PC-3 (cell line): Measurements from ENCODE around the gene FAM180B. TPM values are rescaled to one million over a fixed set of nuclear protein-coding genes. Genes with fewer than 3 reads are reported as not detected.

ENCODE experiments used
- ATAC-seq: fragments of 200-7000 bp; cut with Tn5 transposase; 2 replicates; pipeline ENCODE4 v1.9.1; 2020; ENCODE audit warnings: mild to moderate bottlenecking, moderate library complexity
- BruUV-seq: library from RNA; stranded (reverse); fragments of 400-500 nt; replicated peaks from 2 replicates; lab custom pipeline; 2021; lab: Mats Ljungman, UMichigan
- CTCF ChIA-PET: fragments of 300-600 bp; sonication (Branson Sonifier 250); formaldehyde crosslinking; loops from one replicate; lab custom pipeline; 2022; ENCODE audit warnings: antibody characterized with exemption; lab: Charles Lee
- POLR2A ChIA-PET: fragments of 300-600 bp; sonication (Branson Sonifier 250); formaldehyde crosslinking; loops from one replicate; lab custom pipeline; 2022; ENCODE audit warnings: antibody characterized with exemption; ENCODE audit not compliant: unreplicated experiment; lab: Charles Lee
- DNase-seq: peaks from one replicate; pipeline ENCODE4 v3.0.0-alpha.2; 2015
- H2AFZ ChIP-seq: fragments of 300-600 bp; sonication (generic); 2 replicates; pipeline ENCODE4 v1.6.0; 2016; ENCODE audit warnings: antibody characterized with exemption, low read length
- H3F3A ChIP-seq: fragments of 300-600 bp; sonication (generic); one replicate; pipeline ENCODE4 v1.6.0; 2017; ENCODE audit warnings: antibody characterized with exemption, low read length, control low read depth, mild to moderate bottlenecking; ENCODE audit not compliant: unreplicated experiment
- H3K27ac ChIP-seq: fragments of 300-600 bp; sonication (generic); 2 replicates; pipeline ENCODE4 v1.5.1; 2016; ENCODE audit warnings: mild to moderate bottlenecking, low read length
- H3K27me3 ChIP-seq: fragments of 300-600 bp; sonication (generic); 2 replicates; pipeline ENCODE4 v1.6.1; 2016; ENCODE audit warnings: low read length, mixed read lengths
- H3K36me3 ChIP-seq: fragments of 300-600 bp; sonication (generic); 2 replicates; pipeline ENCODE4 v1.6.1; 2016; ENCODE audit warnings: low read depth, mixed run types, low read length, mixed read lengths
- H3K4me1 ChIP-seq: fragments of 300-600 bp; sonication (generic); 2 replicates; pipeline ENCODE4 v1.5.1; 2016; ENCODE audit warnings: low read length; ENCODE audit not compliant: insufficient read depth
- H3K4me2 ChIP-seq: fragments of 300-600 bp; sonication (generic); 2 replicates; pipeline ENCODE4 v1.6.0; 2016; ENCODE audit warnings: low read length
- H3K4me3 ChIP-seq: fragments of 300-600 bp; sonication (generic); 2 replicates; pipeline ENCODE4 v1.5.1; 2016; ENCODE audit warnings: mild to moderate bottlenecking, low read length, mixed read lengths
- H3K79me2 ChIP-seq: fragments of 300-600 bp; sonication (generic); 2 replicates; pipeline ENCODE4 v1.6.1; 2017; ENCODE audit warnings: low read length, mixed read lengths
- H3K9ac ChIP-seq: fragments of 300-600 bp; sonication (generic); 2 replicates; pipeline ENCODE4 v1.6.0; 2016; ENCODE audit warnings: mild to moderate bottlenecking, low read length
- H3K9me2 ChIP-seq: fragments of 300-600 bp; sonication (generic); replicated peaks from 2 replicates; pipeline ENCODE4 v1.6.1; 2016; ENCODE audit warnings: mixed run types, low read length, mixed read lengths
- H3K9me3 ChIP-seq: fragments of 300-600 bp; sonication (generic); 2 replicates; pipeline ENCODE4 v1.6.1; 2016; ENCODE audit warnings: low read length, mixed read lengths
- H4K20me1 ChIP-seq: fragments of 300-600 bp; sonication (generic); 2 replicates; pipeline ENCODE4 v1.6.1; 2016; ENCODE audit warnings: low read length, mixed read lengths
- EZH2 ChIP-seq: fragments of 300-600 bp; sonication (generic); IDR thresholded peaks from one replicate; pipeline ENCODE4 v1.6.1; 2017; ENCODE audit warnings: antibody characterized with exemption, mild to moderate bottlenecking, low read length; ENCODE audit not compliant: unreplicated experiment
- EZH2phosphoT487 ChIP-seq: fragments of 300-600 bp; sonication (generic); IDR thresholded peaks from 2 replicates; pipeline ENCODE4 v1.6.1; 2018; ENCODE audit warnings: mild to moderate bottlenecking, antibody characterized with exemption, low read length, borderline replicate concordance
- intact Hi-C: fragments of 100-400 bp; cut with micrococcal nuclease; formaldehyde crosslinking; loops from 2 replicates; pipeline ENCODE4 v1.9.0; 2023
- total RNA-seq: library from RNA; depleted of rRNA; stranded (reverse); fragments of >200 nt; gene quantifications from 2 replicates; pipeline ENCODE4 v1.2.3, GENCODE V29; 2014
- TF ChIP-seq, protein P1 (sequence below): fragments of 300-600 bp; sonication (generic); conservative IDR thresholded peaks from 2 replicates; pipeline ENCODE4 v1.5.1; 2017; ENCODE audit warnings: antibody characterized with exemption, low read depth, mild to moderate bottlenecking, low read length

The FAM180B gene
- total RNA-seq, 1 experiment from 2014 or later = not detected

DNA sequence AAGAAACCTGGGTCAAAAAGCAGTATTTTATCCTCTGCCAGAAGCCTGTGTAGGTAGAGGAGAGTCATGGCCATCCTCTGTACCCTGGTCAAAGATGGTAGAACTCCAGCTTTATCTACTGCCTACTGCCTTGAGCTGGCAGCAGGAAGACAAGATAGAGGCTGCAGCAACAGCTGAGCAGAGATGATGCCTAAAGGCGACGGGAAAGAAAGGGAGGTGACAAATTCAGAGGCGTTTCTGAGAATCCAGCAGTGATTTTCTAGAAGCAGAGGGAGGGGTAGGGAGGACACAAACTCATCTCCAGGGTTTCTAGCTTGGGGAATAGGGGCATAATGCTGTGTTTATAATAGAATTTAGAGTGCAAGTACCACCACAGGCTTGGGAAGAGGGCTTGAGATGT, 23.2 kb downstream of the FAM180B start:
- CTCF ChIA-PET = no interaction called here
- H2AFZ ChIP-seq = no peak overlapping the region
- no TSS peak for BruUV-seq

DNA sequence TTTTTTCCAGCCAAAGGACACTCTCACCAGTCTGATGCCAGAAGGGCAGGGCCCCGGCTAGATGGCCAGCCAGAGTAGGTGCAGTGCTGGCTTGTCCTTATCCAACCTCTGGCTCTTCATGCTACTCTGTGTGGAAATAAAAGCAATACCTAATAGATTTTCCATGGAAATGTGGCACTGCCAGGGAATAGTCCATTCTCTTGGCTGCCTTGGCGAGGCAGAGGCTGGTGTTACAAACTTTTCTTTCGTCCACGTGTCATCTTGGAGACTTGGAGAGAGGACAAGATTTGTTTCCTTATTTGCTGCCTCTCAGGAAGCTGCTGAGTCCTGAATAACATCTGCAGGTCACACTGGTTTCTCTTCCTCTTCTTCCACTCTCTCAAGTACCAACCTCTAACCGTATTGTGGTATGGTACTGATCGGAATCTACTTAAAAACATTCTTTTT, 24.9 kb downstream of the FAM180B start:
- no peaks in the 10 kb centered on the region for H4K20me1 ChIP-seq
- H3K36me3 ChIP-seq = no peaks in the 10 kb centered on the region
- no peak overlapping the region for H3K4me2 ChIP-seq
- no peaks in the 10 kb centered on the region for H3F3A ChIP-seq
- TF ChIP-seq, protein P1, sequence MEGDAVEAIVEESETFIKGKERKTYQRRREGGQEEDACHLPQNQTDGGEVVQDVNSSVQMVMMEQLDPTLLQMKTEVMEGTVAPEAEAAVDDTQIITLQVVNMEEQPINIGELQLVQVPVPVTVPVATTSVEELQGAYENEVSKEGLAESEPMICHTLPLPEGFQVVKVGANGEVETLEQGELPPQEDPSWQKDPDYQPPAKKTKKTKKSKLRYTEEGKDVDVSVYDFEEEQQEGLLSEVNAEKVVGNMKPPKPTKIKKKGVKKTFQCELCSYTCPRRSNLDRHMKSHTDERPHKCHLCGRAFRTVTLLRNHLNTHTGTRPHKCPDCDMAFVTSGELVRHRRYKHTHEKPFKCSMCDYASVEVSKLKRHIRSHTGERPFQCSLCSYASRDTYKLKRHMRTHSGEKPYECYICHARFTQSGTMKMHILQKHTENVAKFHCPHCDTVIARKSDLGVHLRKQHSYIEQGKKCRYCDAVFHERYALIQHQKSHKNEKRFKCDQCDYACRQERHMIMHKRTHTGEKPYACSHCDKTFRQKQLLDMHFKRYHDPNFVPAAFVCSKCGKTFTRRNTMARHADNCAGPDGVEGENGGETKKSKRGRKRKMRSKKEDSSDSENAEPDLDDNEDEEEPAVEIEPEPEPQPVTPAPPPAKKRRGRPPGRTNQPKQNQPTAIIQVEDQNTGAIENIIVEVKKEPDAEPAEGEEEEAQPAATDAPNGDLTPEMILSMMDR = no peak
- TF ChIP-seq EZH2 = no peak
- TF ChIP-seq EZH2phosphoT487 = no peak
- ChIA-PET CTCF (no interaction called here), POLR2A (no interaction called here)
- no peak overlapping the region for H3K27ac ChIP-seq
- no peak overlapping the region for H3K4me3 ChIP-seq
- no peaks in the 10 kb centered on the region for H3K9me2 ChIP-seq
- H3K79me2 ChIP-seq = no peaks in the 10 kb centered on the region
- ATAC-seq = no peak
- no peak overlapping the region for H3K9ac ChIP-seq
- no peaks in the 10 kb centered on the region for H3K9me3 ChIP-seq
- H2AFZ ChIP-seq = no peak overlapping the region
- intact Hi-C loops = no loop called here
- BruUV-seq = no TSS peak
- no peak for DNase-seq
- H3K27me3 ChIP-seq = no peaks in the 10 kb centered on the region
- H3K4me1 ChIP-seq = no peaks in the 10 kb centered on the region

More for the DNA sequence above, 23.2 kb downstream of the FAM180B start:
- Histone ChIP-seq H3K4me1 (no peaks in the 10 kb centered on the region), H3K27me3 (no peaks in the 10 kb centered on the region), H3K27ac (no peak overlapping the region), H3K9me2 (no peaks in the 10 kb centered on the region), H3K9me3 (no peaks in the 10 kb centered on the region), H4K20me1 (no peaks in the 10 kb centered on the region), H3F3A (no peaks in the 10 kb centered on the region), H3K36me3 (no peaks in the 10 kb centered on the region), H3K4me2 (no peak overlapping the region), H3K4me3 (no peak overlapping the region), H3K79me2 (no peaks in the 10 kb centered on the region), H3K9ac (no peak overlapping the region)
- ATAC-seq (no peak), DNase-seq (no peak)
- intact Hi-C loops = no loop called here
- POLR2A ChIA-PET = no interaction called here
- TF ChIP-seq EZH2 (no peak), EZH2phosphoT487 (no peak)
- TF ChIP-seq, protein P1 = no peak

DNA sequence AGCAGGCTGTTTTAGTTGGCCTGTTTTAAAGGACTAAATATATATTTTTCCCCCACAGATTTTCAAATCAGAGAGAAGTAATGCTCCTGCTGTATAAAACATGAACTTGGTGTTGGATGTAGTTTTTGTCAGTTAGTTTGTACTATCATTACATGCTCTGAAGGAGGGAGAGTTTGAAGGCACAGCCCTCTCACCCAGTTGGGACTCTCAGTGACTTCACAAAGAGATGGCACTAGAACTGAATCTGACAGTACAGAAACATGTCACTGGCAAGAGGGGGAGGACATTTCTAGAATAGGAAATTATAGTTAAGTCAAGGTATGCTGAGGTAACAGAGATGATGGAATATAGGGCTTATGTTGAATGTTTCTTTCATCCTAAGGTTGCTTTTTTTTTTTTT, 28.8 kb downstream of the FAM180B start:
- Histone ChIP-seq H3K9ac (no peak overlapping the region), H3K4me2 (no peak overlapping the region), H3K4me3 (no peak overlapping the region), H3K4me1 (peaks cover 3% of the 10 kb centered on the region; the same call in 1 of the 2 replicates), H3K36me3 (peaks cover 15% of the 10 kb centered on the region; the same call in 1 of the 2 replicates), H4K20me1 (no peaks in the 10 kb centered on the region), H3K9me2 (no peaks in the 10 kb centered on the region), H2AFZ (no peak overlapping the region), H3K27ac (no peak overlapping the region), H3F3A (no peaks in the 10 kb centered on the region), H3K79me2 (no peaks in the 10 kb centered on the region), H3K9me3 (no peaks in the 10 kb centered on the region), H3K27me3 (no peaks in the 10 kb centered on the region)
- DNase-seq = no peak
- TF ChIP-seq EZH2 = no peak
- no peak for TF ChIP-seq EZH2phosphoT487
- TF ChIP-seq, protein P1 = no peak
- BruUV-seq = no TSS peak
- ATAC-seq = no peak
- ChIA-PET POLR2A (no interaction called here), CTCF (no interaction called here)
- intact Hi-C loops = no loop called here
